A549 (cell line): ENCODE data around the gene ACTR5. TPM values are rescaled to one million over a fixed set of nuclear protein-coding genes. Genes with fewer than 3 reads are reported as not detected.

Experiments used
- ATAC-seq, 2 experiments: fragments of 200-7000 bp in 1 of 2; fragments of >200 bp in 1 of 2; cut with Nextera tagmentation in 1 of 2; cut with Tn5 transposase in 1 of 2; 3 replicates each; pipeline versions ENCODE4 v1.8.0 to v1.9.1; 2018 to 2020; ENCODE audit warnings: mild to moderate bottlenecking in 1 of 2, moderate library complexity in 1 of 2
- CTCF ChIA-PET: fragments of 300-600 bp; sonication (Branson Sonifier 250); formaldehyde crosslinking; extraction: SDS; loops from one replicate; lab custom pipeline; 2021; ENCODE audit warnings: antibody characterized with exemption, inconsistent platforms; lab: Yijun Ruan, JAX
- POLR2A ChIA-PET: fragments of 350-600 bp; formaldehyde crosslinking; extraction: SDS; loops from one replicate; lab custom pipeline; 2021; ENCODE audit warnings: antibody characterized with exemption, inconsistent platforms; lab: Yijun Ruan, JAX
- DNase-seq, 2 experiments: peaks; one replicate each; pipeline versions ENCODE4 v3.0.0 to v3.0.0-alpha.2; 2011 to 2016; ENCODE audit warnings: low read depth in 1 of 2, low spot score in 1 of 2
- FAIRE-seq: peaks from 2 replicates; lab custom pipeline; 2011; peaks lifted over from hg19 to GRCh38; lab: Jason Lieb, UNC
- H3K27ac ChIP-seq, 2 experiments: fragments of >200 bp; sonication (Bioruptor Twin); formaldehyde crosslinking; 3 replicates each; pipeline ENCODE4 v1.5.1; 2016 to 2017
- H3K4me1 ChIP-seq: fragments of >200 bp; sonication (Bioruptor Twin); formaldehyde crosslinking; 3 replicates; pipeline ENCODE4 v1.6.1; 2016
- H3K4me2 ChIP-seq: fragments of >200 bp; sonication (Bioruptor Twin); formaldehyde crosslinking; 3 replicates; pipeline ENCODE4 v1.6.1; 2016
- H3K4me3 ChIP-seq: fragments of >200 bp; sonication (Bioruptor Twin); formaldehyde crosslinking; 3 replicates; pipeline ENCODE4 v1.5.1; 2016
- H3K9me3 ChIP-seq: fragments of >200 bp; sonication (Bioruptor Twin); formaldehyde crosslinking; 3 replicates; pipeline ENCODE4 v1.6.1; 2016
- CBX2 ChIP-seq: fragments of 200-600 bp; sonication (generic); IDR thresholded peaks from 2 replicates; pipeline ENCODE4 v1.6.1; 2016; ENCODE audit warnings: low read depth, mild to moderate bottlenecking, borderline replicate concordance
- EHMT2 ChIP-seq: fragments of 200-600 bp; sonication (generic); IDR thresholded peaks from 2 replicates; pipeline ENCODE4 v1.6.1; 2016; ENCODE audit warnings: antibody characterized with exemption, low read depth, mild to moderate bottlenecking, moderate library complexity
- EP300 ChIP-seq, 2 experiments: fragments of >200 bp; sonication (Bioruptor Twin); formaldehyde crosslinking; IDR thresholded peaks; 2 replicates in 1 of 2; 3 replicates in 1 of 2; pipeline ENCODE4 v1.6.1; 2016 to 2017
- GATA3 ChIP-seq: IDR thresholded peaks from 2 replicates; pipeline ENCODE4 v1.6.1; 2012; ENCODE audit warnings: borderline replicate concordance
- HOXB5 ChIP-seq: fragments of 250-450 bp; sonication (Bioruptor Pico); IDR thresholded peaks from 2 replicates; pipeline ENCODE4 v1.5.0; 2020; ENCODE audit warnings: mild to moderate bottlenecking, moderate library complexity
- JUN ChIP-seq, 2 experiments: fragments of >200 bp; sonication (Bioruptor Twin); formaldehyde crosslinking; IDR thresholded peaks; 2 replicates in 1 of 2; 3 replicates in 1 of 2; pipeline ENCODE4 v1.6.1; 2016 to 2017
- JUNB ChIP-seq: fragments of >200 bp; sonication (Bioruptor Twin); formaldehyde crosslinking; IDR thresholded peaks from 2 replicates; pipeline ENCODE4 v1.6.1; 2016
- KDM1A ChIP-seq: fragments of 200-600 bp; sonication (generic); IDR thresholded peaks from 2 replicates; pipeline ENCODE4 v1.6.1; 2016; ENCODE audit warnings: low read depth, mild to moderate bottlenecking
- NFE2L2 ChIP-seq: fragments of 150-350 bp; conservative IDR thresholded peaks from 2 replicates; pipeline ENCODE4 v1.6.1; 2014; ENCODE audit warnings: low read length
- NPAS2 ChIP-seq: fragments of 250-450 bp; sonication (Bioruptor Pico); IDR thresholded peaks from 2 replicates; pipeline ENCODE4 v1.8.0; 2022; ENCODE audit warnings: mild to moderate bottlenecking, moderate library complexity, borderline replicate concordance
- RCOR1 ChIP-seq: fragments of 150-350 bp; IDR thresholded peaks from 2 replicates; pipeline ENCODE4 v1.6.1; 2014; ENCODE audit warnings: antibody characterized with exemption, low read length, low read depth
- RFX5 ChIP-seq: fragments of 450-650 bp; IDR thresholded peaks from 2 replicates; pipeline ENCODE4 v1.7.1; 2014; ENCODE audit warnings: antibody characterized with exemption, mild to moderate bottlenecking, moderate library complexity
- RNF2 ChIP-seq: fragments of 200-600 bp; sonication (generic); IDR thresholded peaks from 2 replicates; pipeline ENCODE4 v1.6.1; 2016; ENCODE audit warnings: low read depth, mild to moderate bottlenecking, antibody characterized with exemption, moderate library complexity, borderline replicate concordance
- ZC3H11A ChIP-seq: fragments of 450-650 bp; IDR thresholded peaks from 2 replicates; pipeline ENCODE4 v1.6.1; 2014; ENCODE audit warnings: antibody characterized with exemption, mild to moderate bottlenecking
- ZFP36 ChIP-seq: fragments of 450-650 bp; IDR thresholded peaks from 2 replicates; pipeline ENCODE4 v1.6.1; 2014; ENCODE audit warnings: borderline replicate concordance; ENCODE audit not compliant: partially characterized antibody
- WGBS: methylation state at CpG from one replicate; pipeline ENCODE4 v1.1.6; 2017; ENCODE audit errors: missing lambda C conversion rate; 5-methylcytosine and 5-hydroxymethylcytosine counted together
- polyA plus RNA-seq, 4 experiments: library from polyadenylated mRNA; depleted of rRNA in 3 of 4; stranded (reverse); fragments of >200 nt; fragmentation: RNase III in 1 of 4; extraction: RNeasy Plus Mini Kit Qiagen cat#74134 plus additional on column Dnase treatment in 1 of 4; gene quantifications; 2 replicates in 3 of 4; 3 replicates in 1 of 4; pipeline ENCODE4 v1.2.3, GENCODE V29; 2011 to 2017
- TF ChIP-seq, protein P1 (sequence below): fragments of 250-450 bp; sonication (Bioruptor Pico); IDR thresholded peaks from 2 replicates; pipeline ENCODE4 v1.5.0; 2021; ENCODE audit warnings: mild to moderate bottlenecking, moderate library complexity, borderline replicate concordance
- TF ChIP-seq, protein P2 (sequence below): fragments of 150-350 bp; IDR thresholded peaks from 2 replicates; pipeline ENCODE4 v1.6.1; 2014; ENCODE audit warnings: low read depth, mild to moderate bottlenecking, low read length
- TF ChIP-seq, protein P3 (sequence below): fragments of >200 bp; sonication (Bioruptor Twin); formaldehyde crosslinking; IDR thresholded peaks from 2 replicates; pipeline ENCODE4 v1.6.1; 2016
- TF ChIP-seq, protein P4 (sequence below): fragments of >200 bp; sonication (Bioruptor Twin); formaldehyde crosslinking; IDR thresholded peaks from 3 replicates; pipeline ENCODE4 v1.5.1; 2016
- TF ChIP-seq, protein P5 (sequence below): IDR thresholded peaks from 2 replicates; pipeline ENCODE4 v1.6.1; 2012; ENCODE audit warnings: low read depth, borderline replicate concordance

The ACTR5 gene
- polyA plus RNA-seq, 2 of the 4 experiments (the other 2 are of a cell fraction) = 9.3 to 11.9 TPM

DNA sequence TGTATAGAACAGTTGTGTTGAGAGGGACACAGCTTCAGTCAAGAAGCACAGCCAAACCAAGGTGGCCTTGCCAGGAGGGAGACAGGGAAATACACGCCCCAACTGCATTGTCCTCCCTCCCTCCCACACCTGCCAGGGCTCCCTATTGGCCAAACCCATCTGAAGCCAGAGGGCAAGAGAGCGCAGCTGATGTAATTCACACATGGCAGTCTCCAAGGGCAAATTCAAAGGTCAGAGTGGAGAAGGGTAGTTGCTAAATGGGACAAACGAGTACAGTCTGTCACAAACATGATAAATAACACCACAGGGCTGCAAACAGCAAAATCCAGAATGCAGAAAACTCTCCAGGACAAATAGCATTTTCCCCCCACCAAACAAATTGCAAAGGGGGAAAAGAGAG lies 34.0 kb downstream of the ACTR5 start:
- no peak for FAIRE-seq
- no peak overlapping the region for H3K27ac ChIP-seq
- no peak overlapping the region for H3K4me2 ChIP-seq
- WGBS = 80% methylated on average over 3 of the region's 3 CpGs
- ChIA-PET CTCF (interaction anchor here (1.1 to 2.3 kb wide), 2 partner anchors 8 to 79 kb away, joined by 3 to 16 read pairs; no protein-coding TSS in a partner anchor), POLR2A (no interaction called here)
- DNase-seq = no peak
- no peaks in the 10 kb centered on the region for H3K9me3 ChIP-seq
- no peaks in the 10 kb centered on the region for H3K4me1 ChIP-seq
- no peak overlapping the region for H3K4me3 ChIP-seq
- no peak for TF ChIP-seq CBX2
- TF ChIP-seq JUNB = no peak
- TF ChIP-seq KDM1A = no peak
- no peak for TF ChIP-seq NFE2L2
- TF ChIP-seq EP300 (IDR thresholded peaks at IDR 0.05) = no peak
- no peak for TF ChIP-seq NPAS2 (CRISPR knock-in tag)
- TF ChIP-seq, protein P1, sequence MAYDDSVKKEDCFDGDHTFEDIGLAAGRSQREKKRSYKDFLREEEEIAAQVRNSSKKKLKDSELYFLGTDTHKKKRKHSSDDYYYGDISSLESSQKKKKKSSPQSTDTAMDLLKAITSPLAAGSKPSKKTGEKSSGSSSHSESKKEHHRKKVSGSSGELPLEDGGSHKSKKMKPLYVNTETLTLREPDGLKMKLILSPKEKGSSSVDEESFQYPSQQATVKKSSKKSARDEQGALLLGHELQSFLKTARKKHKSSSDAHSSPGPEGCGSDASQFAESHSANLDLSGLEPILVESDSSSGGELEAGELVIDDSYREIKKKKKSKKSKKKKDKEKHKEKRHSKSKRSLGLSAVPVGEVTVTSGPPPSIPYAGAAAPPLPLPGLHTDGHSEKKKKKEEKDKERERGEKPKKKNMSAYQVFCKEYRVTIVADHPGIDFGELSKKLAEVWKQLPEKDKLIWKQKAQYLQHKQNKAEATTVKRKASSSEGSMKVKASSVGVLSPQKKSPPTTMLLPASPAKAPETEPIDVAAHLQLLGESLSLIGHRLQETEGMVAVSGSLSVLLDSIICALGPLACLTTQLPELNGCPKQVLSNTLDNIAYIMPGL (CRISPR knock-in tag) = no peak
- no peak for TF ChIP-seq ZFP36
- TF ChIP-seq, protein P2, sequence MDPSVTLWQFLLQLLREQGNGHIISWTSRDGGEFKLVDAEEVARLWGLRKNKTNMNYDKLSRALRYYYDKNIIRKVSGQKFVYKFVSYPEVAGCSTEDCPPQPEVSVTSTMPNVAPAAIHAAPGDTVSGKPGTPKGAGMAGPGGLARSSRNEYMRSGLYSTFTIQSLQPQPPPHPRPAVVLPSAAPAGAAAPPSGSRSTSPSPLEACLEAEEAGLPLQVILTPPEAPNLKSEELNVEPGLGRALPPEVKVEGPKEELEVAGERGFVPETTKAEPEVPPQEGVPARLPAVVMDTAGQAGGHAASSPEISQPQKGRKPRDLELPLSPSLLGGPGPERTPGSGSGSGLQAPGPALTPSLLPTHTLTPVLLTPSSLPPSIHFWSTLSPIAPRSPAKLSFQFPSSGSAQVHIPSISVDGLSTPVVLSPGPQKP = no peak
- no peak for TF ChIP-seq HOXB5 (CRISPR knock-in tag)
- TF ChIP-seq EHMT2 = no peak
- TF ChIP-seq, protein P3, sequence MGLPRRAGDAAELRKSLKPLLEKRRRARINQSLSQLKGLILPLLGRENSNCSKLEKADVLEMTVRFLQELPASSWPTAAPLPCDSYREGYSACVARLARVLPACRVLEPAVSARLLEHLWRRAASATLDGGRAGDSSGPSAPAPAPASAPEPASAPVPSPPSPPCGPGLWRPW = no peak
- TF ChIP-seq RCOR1 = no peak
- ATAC-seq = no peak

DNA sequence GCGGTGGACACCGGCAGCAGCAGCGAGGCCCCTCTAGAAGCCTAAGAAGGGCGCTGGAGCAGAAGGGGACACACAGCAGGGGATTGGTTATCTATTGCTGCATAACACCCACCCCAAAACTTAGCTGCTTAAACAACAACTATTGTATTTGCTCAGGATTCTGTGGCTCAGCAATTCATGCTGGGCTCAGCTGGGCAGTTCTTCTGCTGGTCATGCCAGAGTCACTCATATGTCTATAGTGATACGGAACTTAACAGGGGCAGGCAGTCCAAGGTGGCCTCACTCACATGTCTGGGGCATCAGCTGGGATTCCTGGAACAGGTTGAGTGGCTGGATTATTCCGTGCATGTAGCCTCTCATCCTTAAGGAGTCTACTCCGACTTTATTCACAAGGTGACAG lies 39.6 kb downstream of the ACTR5 start:
- WGBS = 90% methylated on average over 7 of the region's 7 CpGs
- no peak overlapping the region for H3K4me3 ChIP-seq
- ATAC-seq (no peak), DNase-seq (no peak), FAIRE-seq (no peak)
- CTCF ChIA-PET = interaction anchor here (0.9 to 7.0 kb wide), 8 partner anchors 16 to 362 kb away, joined by 3 to 80 read pairs (median 4); no protein-coding TSS in a partner anchor
- TF ChIP-seq JUN (IDR thresholded peaks at IDR 0.05) = no peak
- TF ChIP-seq, protein P4, sequence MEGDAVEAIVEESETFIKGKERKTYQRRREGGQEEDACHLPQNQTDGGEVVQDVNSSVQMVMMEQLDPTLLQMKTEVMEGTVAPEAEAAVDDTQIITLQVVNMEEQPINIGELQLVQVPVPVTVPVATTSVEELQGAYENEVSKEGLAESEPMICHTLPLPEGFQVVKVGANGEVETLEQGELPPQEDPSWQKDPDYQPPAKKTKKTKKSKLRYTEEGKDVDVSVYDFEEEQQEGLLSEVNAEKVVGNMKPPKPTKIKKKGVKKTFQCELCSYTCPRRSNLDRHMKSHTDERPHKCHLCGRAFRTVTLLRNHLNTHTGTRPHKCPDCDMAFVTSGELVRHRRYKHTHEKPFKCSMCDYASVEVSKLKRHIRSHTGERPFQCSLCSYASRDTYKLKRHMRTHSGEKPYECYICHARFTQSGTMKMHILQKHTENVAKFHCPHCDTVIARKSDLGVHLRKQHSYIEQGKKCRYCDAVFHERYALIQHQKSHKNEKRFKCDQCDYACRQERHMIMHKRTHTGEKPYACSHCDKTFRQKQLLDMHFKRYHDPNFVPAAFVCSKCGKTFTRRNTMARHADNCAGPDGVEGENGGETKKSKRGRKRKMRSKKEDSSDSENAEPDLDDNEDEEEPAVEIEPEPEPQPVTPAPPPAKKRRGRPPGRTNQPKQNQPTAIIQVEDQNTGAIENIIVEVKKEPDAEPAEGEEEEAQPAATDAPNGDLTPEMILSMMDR = no peak
- TF ChIP-seq, protein P1 (CRISPR knock-in tag) = no peak
- no peak for TF ChIP-seq EHMT2
- TF ChIP-seq, protein P5, sequence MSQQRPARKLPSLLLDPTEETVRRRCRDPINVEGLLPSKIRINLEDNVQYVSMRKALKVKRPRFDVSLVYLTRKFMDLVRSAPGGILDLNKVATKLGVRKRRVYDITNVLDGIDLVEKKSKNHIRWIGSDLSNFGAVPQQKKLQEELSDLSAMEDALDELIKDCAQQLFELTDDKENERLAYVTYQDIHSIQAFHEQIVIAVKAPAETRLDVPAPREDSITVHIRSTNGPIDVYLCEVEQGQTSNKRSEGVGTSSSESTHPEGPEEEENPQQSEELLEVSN = no peak
- TF ChIP-seq GATA3 = no peak
- TF ChIP-seq RFX5 = no peak
- TF ChIP-seq RNF2 = no peak
- TF ChIP-seq JUNB = no peak
- TF ChIP-seq CBX2 = no peak
- no peak for TF ChIP-seq ZC3H11A
- H3K4me2 ChIP-seq = no peak overlapping the region
- no peak overlapping the region for H3K27ac ChIP-seq
- POLR2A ChIA-PET = no interaction called here
- H3K4me1 ChIP-seq = peaks cover 4% of the 10 kb centered on the region; the same call in 1 of the 3 replicates
- H3K9me3 ChIP-seq = peaks cover 4% of the 10 kb centered on the region; the same call in 1 of the 3 replicates
